HepG2 (cell line): Measurements from ENCODE around the gene HDLBP. TPM values are rescaled to one million over a fixed set of nuclear protein-coding genes. Genes with fewer than 3 reads are reported as not detected.

Experiments used
- ATF2 ChIP-seq: sonication (generic); formaldehyde crosslinking; IDR thresholded peaks from 2 replicates; pipeline ENCODE4 v1.4.0; 2020; ENCODE audit warnings: missing genetic modification reagents
- GFI1 ChIP-seq: sonication (generic); formaldehyde crosslinking; IDR thresholded peaks from 2 replicates; pipeline ENCODE4 v1.5.0; 2020; ENCODE audit warnings: missing genetic modification reagents, mild to moderate bottlenecking, borderline replicate concordance
- KLF9 ChIP-seq: IDR thresholded peaks from 2 replicates; pipeline ENCODE4 v1.6.1; 2016; ENCODE audit warnings: low read depth
- NONO ChIP-seq, 2 experiments: fragments of 450-650 bp in 1 of 2; sonication (generic) in 1 of 2; formaldehyde crosslinking in 1 of 2; IDR thresholded peaks in 1 of 2; conservative IDR thresholded peaks in 1 of 2; 2 replicates each; pipeline versions ENCODE4 v1.6.1 to v1.8.0; 2017 to 2022; ENCODE audit warnings: mild to moderate bottlenecking in 1 of 2, missing genetic modification reagents in 1 of 2, moderate library complexity in 1 of 2
- TMF1 ChIP-seq: sonication (generic); formaldehyde crosslinking; IDR thresholded peaks from 2 replicates; pipeline ENCODE4 v1.8.1; 2022; ENCODE audit warnings: low read depth, missing genetic modification reagents
- ZNF136 ChIP-seq: sonication (generic); formaldehyde crosslinking; IDR thresholded peaks from 2 replicates; pipeline ENCODE4 v1.8.1; 2022; ENCODE audit warnings: low read depth, mild to moderate bottlenecking, moderate library complexity, missing genetic modification reagents
- ZNF160 ChIP-seq: sonication (generic); formaldehyde crosslinking; IDR thresholded peaks from 2 replicates; pipeline ENCODE4 v1.8.0; 2022; ENCODE audit warnings: mild to moderate bottlenecking, inconsistent platforms, missing genetic modification reagents
- ZNF205 ChIP-seq: IDR thresholded peaks from 2 replicates; pipeline ENCODE4 v1.6.1; 2018; ENCODE audit warnings: missing biosample characterization, missing genetic modification reagents
- ZNF558 ChIP-seq: sonication (generic); formaldehyde crosslinking; IDR thresholded peaks from 2 replicates; pipeline ENCODE4 v1.9.0; 2022; ENCODE audit warnings: mild to moderate bottlenecking, missing genetic modification reagents, borderline replicate concordance
- ZNF713 ChIP-seq: sonication (generic); formaldehyde crosslinking; IDR thresholded peaks from 2 replicates; pipeline ENCODE4 v1.4.0; 2020; ENCODE audit warnings: mild to moderate bottlenecking, missing genetic modification reagents
- ZNF768 ChIP-seq: sonication (generic); formaldehyde crosslinking; IDR thresholded peaks from 2 replicates; pipeline ENCODE4 v1.4.0; 2020; ENCODE audit warnings: missing genetic modification reagents
- ZZZ3 ChIP-seq: sonication (generic); formaldehyde crosslinking; IDR thresholded peaks from 2 replicates; pipeline ENCODE4 v1.4.0; 2020; ENCODE audit warnings: missing genetic modification reagents, mild to moderate bottlenecking, borderline replicate concordance
- polyA plus RNA-seq, 8 experiments: library from polyadenylated mRNA; depleted of rRNA in 3 of 8; stranded (reverse) in 7 of 8; unstranded in 1 of 8; fragments of >200 nt; fragmentation: Illumina TruSeq in 4 of 8; extraction: Trizol in 4 of 8; gene quantifications; 2 replicates each; pipeline versions ENCODE4 v1.2.1 to v1.2.3, GENCODE V29; 2011 to 2016; ENCODE audit warnings: low read depth in 4 of 8, missing spikeins in 1 of 8, mixed read lengths in 1 of 8; ENCODE audit not compliant: insufficient read depth in 1 of 8
- total RNA-seq, 5 experiments: library from RNA; depleted of rRNA; stranded (reverse); fragments of >200 nt; fragmentation: Illumina TruSeq; extraction: Trizol; gene quantifications; 2 replicates each; pipeline ENCODE4 v1.2.3, GENCODE V29; 2016; ENCODE audit warnings: low read depth in 1 of 5
- TF ChIP-seq, protein P1 (sequence below): sonication (generic); formaldehyde crosslinking; IDR thresholded peaks from 2 replicates; pipeline ENCODE4 v1.4.0; 2020; ENCODE audit warnings: low read depth, mild to moderate bottlenecking, missing genetic modification reagents

HDLBP gene
- total and polyA plus RNA-seq, 2 of the 13 experiments (the other 11 are each of a cell fraction or from before 2014, with no cell fraction given): 464 to 707 TPM

DNA sequence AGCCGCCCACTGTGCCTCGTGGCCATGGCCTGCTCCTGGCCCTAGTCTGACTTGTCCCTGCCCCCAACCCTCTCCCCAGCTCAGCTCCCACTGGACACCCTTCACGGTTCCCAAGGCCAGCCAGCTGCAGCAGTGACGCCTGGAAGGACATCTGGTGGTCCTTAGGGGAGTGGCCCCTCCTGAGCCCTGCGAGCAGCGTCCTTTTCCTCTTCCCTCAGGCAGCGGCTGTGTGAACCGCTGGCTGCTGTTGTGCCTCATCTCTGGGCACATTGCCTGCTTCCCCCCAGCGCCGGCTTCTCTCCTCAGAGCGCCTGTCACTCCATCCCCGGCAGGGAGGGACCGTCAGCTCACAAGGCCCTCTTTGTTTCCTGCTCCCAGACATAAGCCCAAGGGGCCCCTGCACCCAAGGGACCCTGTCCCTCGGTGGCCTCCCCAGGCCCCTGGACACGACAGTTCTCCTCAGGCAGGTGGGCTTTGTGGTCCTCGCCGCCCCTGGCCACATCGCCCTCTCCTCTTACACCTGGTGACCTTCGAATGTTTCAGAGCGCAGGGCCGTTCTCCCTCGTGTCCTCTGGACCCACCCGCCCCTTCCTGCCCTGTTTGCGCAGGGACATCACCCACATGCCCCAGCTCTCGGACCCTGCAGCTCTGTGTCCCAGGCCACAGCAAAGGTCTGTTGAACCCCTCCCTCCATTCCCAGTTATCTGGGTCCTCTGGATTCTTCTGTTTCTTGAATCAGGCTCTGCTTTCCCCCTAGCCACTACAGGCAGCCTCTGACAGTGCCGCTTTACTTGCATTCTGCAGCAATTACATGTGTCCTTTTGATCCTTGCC, 91.2 kb downstream of the HDLBP start (continued):
- TF ChIP-seq, protein P1, sequence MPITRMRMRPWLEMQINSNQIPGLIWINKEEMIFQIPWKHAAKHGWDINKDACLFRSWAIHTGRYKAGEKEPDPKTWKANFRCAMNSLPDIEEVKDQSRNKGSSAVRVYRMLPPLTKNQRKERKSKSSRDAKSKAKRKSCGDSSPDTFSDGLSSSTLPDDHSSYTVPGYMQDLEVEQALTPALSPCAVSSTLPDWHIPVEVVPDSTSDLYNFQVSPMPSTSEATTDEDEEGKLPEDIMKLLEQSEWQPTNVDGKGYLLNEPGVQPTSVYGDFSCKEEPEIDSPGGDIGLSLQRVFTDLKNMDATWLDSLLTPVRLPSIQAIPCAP (CRISPR knock-in tag): no peak
- no peak for TF ChIP-seq ZNF160 (CRISPR knock-in tag)
- TF ChIP-seq ZNF768 (CRISPR knock-in tag): peak; percentile 91
- no peak; the same call in 1 of the 2 replicates for TF ChIP-seq KLF9 (CRISPR knock-in tag)
- TF ChIP-seq GFI1 (CRISPR knock-in tag): 0 out of 2 replicates have a peak, but pooled peaks have one; percentile 46
- TF ChIP-seq ZNF136 (CRISPR knock-in tag): peak; percentile 81; the same call in 1 of the 2 replicates
- TF ChIP-seq TMF1: no peak
- no peak; the same call in 1 of the 2 replicates for TF ChIP-seq ZNF205 (CRISPR knock-in tag)
- TF ChIP-seq ATF2: 0 out of 2 replicates have a peak, but pooled peaks have one; percentile 6
- no peak for TF ChIP-seq ZNF713 (CRISPR knock-in tag)
- 0 out of 2 replicates have a peak, but pooled peaks have one; percentile 48 for TF ChIP-seq ZZZ3
- no peak for TF ChIP-seq NONO (IDR thresholded peaks at IDR 0.05)
- peak; percentile 75 for TF ChIP-seq NONO (CRISPR knock-in tag; conservative IDR thresholded peaks at IDR 0.05)
- peak; percentile 96; the same call in 1 of the 2 replicates for TF ChIP-seq ZNF558 (CRISPR knock-in tag)
- TF ChIP-seq, all 625 proteins: peak for 280
